Measurements from ENCODE around the gene SMIM24.
"Not testable (repeated sequence)": the region's sequence is repeated elsewhere in the genome, so short reads cannot be mapped to it uniquely, and the experiment has no call there.

SMIM24 gene

DNA sequence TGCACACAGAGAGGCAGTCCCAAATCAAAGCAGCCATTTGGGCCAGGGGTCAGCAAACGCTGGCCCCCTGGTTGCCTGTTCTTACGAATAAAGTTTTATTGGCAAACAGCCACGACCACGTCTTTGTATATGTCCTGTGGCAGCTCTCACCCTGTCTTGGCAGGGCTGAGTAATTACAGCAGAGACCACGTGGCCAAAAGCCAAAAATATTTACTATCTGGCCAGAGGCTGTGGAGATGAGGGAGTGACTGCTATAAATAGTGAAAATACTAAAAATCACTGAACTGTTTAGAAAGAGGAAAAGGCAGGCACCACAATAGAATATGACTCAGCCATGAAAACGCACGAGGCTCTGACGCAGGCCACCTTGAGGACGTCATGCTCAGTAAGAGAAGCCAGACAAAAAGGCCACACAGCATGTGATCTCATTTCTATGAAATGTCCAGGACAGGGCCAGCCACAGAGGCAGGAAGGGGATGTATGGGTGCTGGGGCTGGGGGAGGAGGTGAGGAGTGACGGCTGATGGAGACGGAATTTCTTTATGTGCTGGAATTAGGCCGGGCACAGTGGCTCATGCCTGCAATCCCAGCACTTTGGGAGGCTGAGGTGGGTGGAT is 29.4 kb downstream of the SMIM24 start:
- no peak overlapping the region for H2BK15ac ChIP-seq (ENCODE audit: low read depth, poor library complexity, severe bottlenecking)
- H3K36me3 ChIP-seq (ENCODE audit: control insufficient read depth in 1 of 2, insufficient read depth in 2 of 2, low read depth in 1 of 2, low read length in 2 of 2): peaks cover 73 to 80% of the 10 kb centered on the region in 2 experiments
- peaks cover 9% of the 10 kb centered on the region for H3K4me1 ChIP-seq (ENCODE audit: control insufficient read depth, insufficient read depth, low read depth, low read length)
- H3K79me1 ChIP-seq (replicated peaks; ENCODE audit: low read length, poor library complexity, severe bottlenecking): peaks cover 51% of the 10 kb centered on the region
- DNase-seq: peak; percentile 100
- H2AK5ac ChIP-seq (ENCODE audit: low read length, severe bottlenecking): no peak overlapping the region
- no peak overlapping the region for H3K4ac ChIP-seq (ENCODE audit: low read depth in 1 of 2, low read length in 2 of 2)
- peak overlapping the region in 1 of 2 experiments; percentile 43 for H2BK12ac ChIP-seq (ENCODE audit: low read length in 2 of 2)
- no peak overlapping the region for H3K14ac ChIP-seq (ENCODE audit: low read length in 2 of 2)
- no peak overlapping the region for H3K4me2 ChIP-seq (ENCODE audit: low read length, poor library complexity, severe bottlenecking)
- H4K91ac ChIP-seq (ENCODE audit: low read length): no peak overlapping the region
- no peak overlapping the region for H3K4me3 ChIP-seq (ENCODE audit: insufficient read depth in 1 of 2, low read depth in 1 of 2, low read length in 2 of 2)
- H2AFZ ChIP-seq (ENCODE audit: low read depth, low read length): no peak overlapping the region
- H3K23ac ChIP-seq (ENCODE audit: low read length in 2 of 2): no peak overlapping the region
- H4K8ac ChIP-seq (ENCODE audit: low read length): no peak overlapping the region
- H3K27ac ChIP-seq (ENCODE audit: low read length, poor library complexity, severe bottlenecking): peak overlapping the region; percentile 68
- H3K27me3 ChIP-seq (ENCODE audit: control insufficient read depth in 1 of 2, insufficient read depth in 1 of 2, low read length in 2 of 2): no peaks in the 10 kb centered on the region
- H3K9me3 ChIP-seq (ENCODE audit: control insufficient read depth, low read length): no peaks in the 10 kb centered on the region
- peak overlapping the region; percentile 79 for H3K9ac ChIP-seq (ENCODE audit: low read length)
- WGBS: 9% methylated on average over 9 of the region's 12 CpGs
- H2BK5ac ChIP-seq (ENCODE audit: low read depth, low read length, poor library complexity, severe bottlenecking): no peak overlapping the region
- peak overlapping the region; percentile 50 to 72 for H3K18ac ChIP-seq (ENCODE audit: low read depth in 1 of 2, low read length in 2 of 2)
- H2BK120ac ChIP-seq (ENCODE audit: low read depth, low read length): no peak overlapping the region

DNA sequence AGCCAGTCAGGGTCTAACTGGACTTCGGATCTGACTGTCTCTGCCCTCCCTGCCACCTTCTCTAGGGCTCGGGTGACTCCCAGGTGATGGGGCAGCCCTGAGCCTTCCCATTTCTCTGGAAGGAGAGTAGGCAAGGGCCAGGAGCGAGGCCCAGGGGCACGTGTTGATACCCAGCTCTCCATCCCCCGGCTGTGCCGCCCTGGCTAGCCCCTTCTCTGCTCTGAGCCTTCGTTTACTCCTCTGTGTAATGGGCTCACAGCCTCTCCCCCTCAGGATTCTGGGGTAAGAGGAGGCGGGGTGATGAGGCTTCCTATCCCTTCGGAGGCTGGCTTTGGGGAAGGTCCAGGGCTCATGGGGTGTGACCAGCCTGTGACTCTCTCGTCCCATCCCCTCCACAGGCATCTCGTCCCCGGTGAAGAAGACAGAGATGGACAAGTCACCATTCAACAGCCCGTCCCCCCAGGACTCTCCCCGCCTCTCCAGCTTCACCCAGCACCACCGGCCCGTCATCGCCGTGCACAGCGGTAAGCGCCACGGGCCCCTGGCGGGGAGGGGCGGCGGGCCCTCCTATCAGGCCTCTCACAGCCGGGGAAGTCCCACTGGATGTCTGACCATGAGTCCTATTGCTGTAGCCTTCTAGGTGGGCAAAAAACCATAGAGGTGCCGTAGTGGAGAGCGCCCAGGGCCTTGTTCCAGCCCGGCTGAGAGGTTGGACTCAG is 31.6 kb downstream of the SMIM24 start:
- H3K27ac ChIP-seq (ENCODE audit: low read length, poor library complexity, severe bottlenecking): no peak overlapping the region
- H2BK12ac ChIP-seq (ENCODE audit: low read length in 2 of 2): no peak overlapping the region
- DNase-seq: no peak
- no peaks in the 10 kb centered on the region for H3K27me3 ChIP-seq (ENCODE audit: control insufficient read depth in 1 of 2, insufficient read depth in 1 of 2, low read length in 2 of 2)
- no peak overlapping the region for H3K18ac ChIP-seq (ENCODE audit: low read depth in 1 of 2, low read length in 2 of 2)
- H3K9ac ChIP-seq (ENCODE audit: low read length): no peak overlapping the region
- H2AFZ ChIP-seq (ENCODE audit: low read depth, low read length): no peak overlapping the region
- no peak overlapping the region for H2BK15ac ChIP-seq (ENCODE audit: low read depth, poor library complexity, severe bottlenecking)
- H3K4me2 ChIP-seq (ENCODE audit: low read length, poor library complexity, severe bottlenecking): no peak overlapping the region
- no peak overlapping the region for H3K23ac ChIP-seq (ENCODE audit: low read length in 2 of 2)
- no peak overlapping the region for H4K91ac ChIP-seq (ENCODE audit: low read length)
- H3K9me3 ChIP-seq (ENCODE audit: control insufficient read depth, low read length): no peaks in the 10 kb centered on the region
- H4K8ac ChIP-seq (ENCODE audit: low read length): no peak overlapping the region
- H3K4ac ChIP-seq (ENCODE audit: low read depth in 1 of 2, low read length in 2 of 2): no peak overlapping the region
- no peak overlapping the region for H2AK5ac ChIP-seq (ENCODE audit: low read length, severe bottlenecking)
- 95% methylated on average over 27 of the region's 28 CpGs for WGBS
- no peak overlapping the region for H3K4me3 ChIP-seq (ENCODE audit: insufficient read depth in 1 of 2, low read depth in 1 of 2, low read length in 2 of 2)
- no peak overlapping the region for H2BK5ac ChIP-seq (ENCODE audit: low read depth, low read length, poor library complexity, severe bottlenecking)
- peaks cover 67 to 80% of the 10 kb centered on the region in 2 experiments for H3K36me3 ChIP-seq (ENCODE audit: control insufficient read depth in 1 of 2, insufficient read depth in 2 of 2, low read depth in 1 of 2, low read length in 2 of 2)
- H3K14ac ChIP-seq (ENCODE audit: low read length in 2 of 2): no peak overlapping the region
- H2BK120ac ChIP-seq (ENCODE audit: low read depth, low read length): no peak overlapping the region
- peaks cover 42% of the 10 kb centered on the region for H3K79me1 ChIP-seq (replicated peaks; ENCODE audit: low read length, poor library complexity, severe bottlenecking)
- peaks cover 27% of the 10 kb centered on the region for H3K4me1 ChIP-seq (ENCODE audit: control insufficient read depth, insufficient read depth, low read depth, low read length)

DNA sequence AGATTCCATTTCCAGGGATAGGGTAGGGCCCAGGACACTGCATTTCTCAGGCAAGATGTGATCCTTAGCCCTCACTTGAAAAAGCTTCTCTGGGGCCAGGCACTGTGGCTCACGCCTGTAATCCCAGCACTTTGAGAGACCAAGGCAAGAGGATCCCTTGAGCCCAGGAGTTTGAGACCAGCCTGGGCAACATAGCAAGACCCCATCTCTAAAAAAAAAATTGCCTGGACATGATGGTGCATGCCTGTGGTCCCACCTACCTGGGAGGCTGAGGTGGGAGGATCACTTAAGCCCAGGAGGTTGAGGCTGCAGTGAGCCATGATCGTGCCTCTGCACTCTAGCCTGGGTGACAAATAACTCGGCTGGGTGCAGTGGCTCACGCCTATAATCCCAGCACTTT is 33.7 kb downstream of the SMIM24 start:
- H2BK12ac ChIP-seq (ENCODE audit: low read length in 2 of 2); H4K91ac ChIP-seq (ENCODE audit: low read length); H4K8ac ChIP-seq (ENCODE audit: low read length); H3K9me3 ChIP-seq (ENCODE audit: control insufficient read depth, low read length); H3K23ac ChIP-seq (ENCODE audit: low read length in 2 of 2); H2BK5ac ChIP-seq (ENCODE audit: low read depth, low read length, poor library complexity, severe bottlenecking); H3K18ac ChIP-seq (ENCODE audit: low read depth in 1 of 2, low read length in 2 of 2); H2BK15ac ChIP-seq (ENCODE audit: low read depth, poor library complexity, severe bottlenecking); H3K27ac ChIP-seq (ENCODE audit: low read length, poor library complexity, severe bottlenecking); H2BK120ac ChIP-seq (ENCODE audit: low read depth, low read length); H3K27me3 ChIP-seq (ENCODE audit: control insufficient read depth in 1 of 2, insufficient read depth in 1 of 2, low read length in 2 of 2); H3K14ac ChIP-seq (ENCODE audit: low read length in 2 of 2); H3K4me3 ChIP-seq (ENCODE audit: insufficient read depth in 1 of 2, low read depth in 1 of 2, low read length in 2 of 2); H3K4me2 ChIP-seq (ENCODE audit: low read length, poor library complexity, severe bottlenecking); H2AFZ ChIP-seq (ENCODE audit: low read depth, low read length); H2AK5ac ChIP-seq (ENCODE audit: low read length, severe bottlenecking); DNase-seq; H3K4ac ChIP-seq (ENCODE audit: low read depth in 1 of 2, low read length in 2 of 2): not testable (repeated sequence)
- Histone ChIP-seq H3K36me3 (ENCODE audit: control insufficient read depth in 1 of 2, insufficient read depth in 2 of 2, low read depth in 1 of 2, low read length in 2 of 2) (peaks cover 64 to 75% of the 10 kb centered on the region in 2 experiments), H3K79me1 (replicated peaks; ENCODE audit: low read length, poor library complexity, severe bottlenecking) (peaks cover 41% of the 10 kb centered on the region), H3K9ac (ENCODE audit: low read length) (peak overlapping the region; percentile 18), H3K4me1 (ENCODE audit: control insufficient read depth, insufficient read depth, low read depth, low read length) (peaks cover 25% of the 10 kb centered on the region)
- 100% methylated on average over 4 of the region's 4 CpGs for WGBS

DNA sequence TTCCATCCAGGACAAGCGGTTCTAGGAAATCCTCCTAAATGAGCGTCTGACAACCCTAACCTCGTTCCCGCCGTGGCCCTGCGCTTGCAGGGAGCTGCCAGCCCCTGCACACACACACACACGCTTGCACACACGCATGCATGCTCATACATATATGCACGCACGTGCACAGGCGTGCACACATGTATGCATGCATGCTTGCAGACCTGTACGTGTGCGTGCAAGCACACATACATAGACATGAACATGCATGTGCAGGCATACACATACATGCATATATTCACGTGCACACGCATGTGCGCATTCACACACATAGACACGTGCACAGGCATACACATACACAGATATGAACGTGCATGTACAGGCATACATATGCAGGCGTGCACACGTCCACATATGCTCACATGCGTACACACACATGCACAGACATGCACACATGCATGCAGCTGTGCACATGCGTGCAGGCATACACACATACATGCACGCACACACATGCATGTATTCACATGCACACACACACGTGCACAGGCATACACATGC is 35.6 kb downstream of the SMIM24 start:
- WGBS: 69% methylated on average over 24 of the region's 24 CpGs
- Histone ChIP-seq H2AK5ac (ENCODE audit: low read length, severe bottlenecking) (no peak overlapping the region), H4K8ac (ENCODE audit: low read length) (peak overlapping the region; percentile 22)

More for the DNA sequence above, 35.6 kb downstream of the SMIM24 start:
- no peak for DNase-seq
- Histone ChIP-seq H2BK120ac (ENCODE audit: low read depth, low read length) (no peak overlapping the region), H3K4me2 (ENCODE audit: low read length, poor library complexity, severe bottlenecking) (no peak overlapping the region), H3K14ac (ENCODE audit: low read length in 2 of 2) (no peak overlapping the region), H3K18ac (ENCODE audit: low read depth in 1 of 2, low read length in 2 of 2) (no peak overlapping the region), H4K91ac (ENCODE audit: low read length) (no peak overlapping the region), H3K36me3 (ENCODE audit: control insufficient read depth in 1 of 2, insufficient read depth in 2 of 2, low read depth in 1 of 2, low read length in 2 of 2) (peaks cover 71 to 75% of the 10 kb centered on the region in 2 experiments), H3K9me3 (ENCODE audit: control insufficient read depth, low read length) (no peaks in the 10 kb centered on the region), H3K79me1 (replicated peaks; ENCODE audit: low read length, poor library complexity, severe bottlenecking) (peaks cover 52% of the 10 kb centered on the region), H2BK5ac (ENCODE audit: low read depth, low read length, poor library complexity, severe bottlenecking) (no peak overlapping the region), H3K4me3 (ENCODE audit: insufficient read depth in 1 of 2, low read depth in 1 of 2, low read length in 2 of 2) (no peak overlapping the region), H2BK15ac (ENCODE audit: low read depth, poor library complexity, severe bottlenecking) (no peak overlapping the region), H2BK12ac (ENCODE audit: low read length in 2 of 2) (no peak overlapping the region), H3K9ac (ENCODE audit: low read length) (no peak overlapping the region), H3K27me3 (ENCODE audit: control insufficient read depth in 1 of 2, insufficient read depth in 1 of 2, low read length in 2 of 2) (no peaks in the 10 kb centered on the region), H3K27ac (ENCODE audit: low read length, poor library complexity, severe bottlenecking) (no peak overlapping the region), H3K4me1 (ENCODE audit: control insufficient read depth, insufficient read depth, low read depth, low read length) (peaks cover 20% of the 10 kb centered on the region), H3K4ac (ENCODE audit: low read depth in 1 of 2, low read length in 2 of 2) (no peak overlapping the region), H3K23ac (ENCODE audit: low read length in 2 of 2) (no peak overlapping the region), H2AFZ (ENCODE audit: low read depth, low read length) (no peak overlapping the region)
